Heart left ventricle (tissue), 16 donors: ENCODE measurements around the gene PRKCH. TPM values are rescaled to one million over a fixed set of nuclear protein-coding genes. Genes with fewer than 3 reads are reported as not detected.
A peak's percentile ranks its signal among the peaks of the same experiment; 100 is the strongest.

Experiments
- ATAC-seq, 4 donors: fragments of 200-7000 bp; cut with Tn5 transposase; one replicate each; pipeline ENCODE4 v1.9.1; 2020 to 2022; ENCODE audit warnings: moderate library complexity in 4 of 4, mild to moderate bottlenecking in 3 of 4, moderate number of reproducible peaks in 1 of 4
- DNase-seq, 5 donors: peaks; one replicate each; pipeline ENCODE4 v3.0.0-alpha.2; 2020
- H3K27ac ChIP-seq, 12 donors: fragments of 200-600 bp; sonication (generic) in 4 of 12; one replicate each; pipeline versions ENCODE4 v1.5.0 to v1.8.0; 2016 to 2022; ENCODE audit warnings: mild to moderate bottlenecking in 2 of 12
- H3K27me3 ChIP-seq, 9 donors: fragments of 200-600 bp; sonication (generic) in 2 of 9; one replicate each; pipeline versions ENCODE4 v1.5.1 to v1.8.0; 2016 to 2022; ENCODE audit warnings: mild to moderate bottlenecking in 3 of 9
- H3K36me3 ChIP-seq, 9 donors: fragments of 200-600 bp; sonication (generic) in 2 of 9; one replicate each; pipeline versions ENCODE4 v1.5.0 to v1.8.0; 2018 to 2022; ENCODE audit warnings: mild to moderate bottlenecking in 2 of 9
- H3K4me1 ChIP-seq, 12 donors: fragments of 200-600 bp; sonication (generic) in 4 of 12; one replicate each; pipeline versions ENCODE4 v1.5.0 to v1.8.0; 2016 to 2022; ENCODE audit warnings: mild to moderate bottlenecking in 3 of 12
- H3K4me3 ChIP-seq, 12 donors: fragments of 200-600 bp; sonication (generic) in 4 of 12; one replicate each; pipeline versions ENCODE4 v1.5.0 to v1.8.0; 2017 to 2022; ENCODE audit warnings: mild to moderate bottlenecking in 9 of 12, moderate library complexity in 4 of 12
- H3K9me3 ChIP-seq, 12 donors: fragments of 200-600 bp; sonication (generic) in 4 of 12; one replicate each; pipeline versions ENCODE4 v1.5.0 to v1.8.0; 2016 to 2022; ENCODE audit warnings: mild to moderate bottlenecking in 1 of 12
- POLR2A ChIP-seq, 2 donors: fragments of 450-650 bp; IDR thresholded peaks; one replicate each; pipeline ENCODE4 v1.6.1; 2017; ENCODE audit warnings: antibody characterized with exemption in 2 of 2, mild to moderate bottlenecking in 2 of 2, moderate library complexity in 2 of 2
- WGBS, 4 donors: extraction: QIAGEN DNeasy Blood & Tissue Kit in 2 of 4; methylation state at CpG; one replicate each; pipeline versions ENCODE4 v1.1.5 to v1.1.7; 2013 to 2018; 5-methylcytosine and 5-hydroxymethylcytosine counted together
- intact Hi-C, 10 donors: fragments of 100-400 bp; cut with DNase I; formaldehyde crosslinking; loops; one replicate each; pipeline versions ENCODE4 v1.11.1 to v1.14.2; 2022
- polyA plus RNA-seq, 2 donors: library from polyadenylated mRNA; stranded (reverse); fragments of 200-250 nt; gene quantifications; one replicate each; pipeline ENCODE4 v1.2.3, GENCODE V29; 2013
- total RNA-seq, 9 donors: library from RNA; depleted of rRNA in 2 of 9; stranded (reverse); fragments of >200 nt in 2 of 9; fragmentation: NEBNext Ultra II Directional in 3 of 9; extraction: Animal tissue kit (Norgen Biotek cat#: 25700) in 3 of 9; gene quantifications; one replicate each; pipeline versions ENCODE4 v1.1.0 to v1.2.4, GENCODE V29; 2016 to 2023
- TF ChIP-seq, protein P1 (sequence below), 12 donors: fragments of 200-600 bp; sonication (generic) in 4 of 12; IDR thresholded peaks; one replicate each; pipeline versions ENCODE4 v1.5.0 to v1.8.0; 2018 to 2022; ENCODE audit warnings: antibody characterized with exemption in 12 of 12, mild to moderate bottlenecking in 5 of 12
- donor health status: ischemic (EF 13 %, LVEDD 7.1; RV severe dilation, severe dysfunction).
- donor health status: healthy with polysubstance abuse.
- donor health status: DM: no; HTN: yes; CAD: no.
- donor health status: DM: no; HTN: no; CAD: no.
- donor health status: ischemic (EF 25% LVEDD 6.9; RV normal size, moderate dysfunction).
- donor health status: ischemic (EF 25% LVEDD 5.7; RV mildly dilated, moderate dysfunction).
- donor health status: healthy.
- donor health status: DM: yes; HTN: yes; CAD: no.
- donor health status: ischemic (EF 35%, LVEDD 5.7; RV mildly dilated, moderate dysfunction).
- donor health status: nonischemic (EF 11% LVEDD 7.7; RV severe dilation, severe dysfunction).
- donor health status: DM: yes; HTN: yes; CAD: no.
- donor health status: PGD.
- donor health status: ischemic (EF 29% LVEDD 5.4; RV normal size, mild dysfunction).
- donor health status: nonischemic (EF 23%, LVEDD 6.1; RV moderate dilation, normal function).

The PRKCH gene
- total and polyA plus RNA-seq, 11 donors, result 6.1 to 49.2 (median 21.7) TPM

DNA sequence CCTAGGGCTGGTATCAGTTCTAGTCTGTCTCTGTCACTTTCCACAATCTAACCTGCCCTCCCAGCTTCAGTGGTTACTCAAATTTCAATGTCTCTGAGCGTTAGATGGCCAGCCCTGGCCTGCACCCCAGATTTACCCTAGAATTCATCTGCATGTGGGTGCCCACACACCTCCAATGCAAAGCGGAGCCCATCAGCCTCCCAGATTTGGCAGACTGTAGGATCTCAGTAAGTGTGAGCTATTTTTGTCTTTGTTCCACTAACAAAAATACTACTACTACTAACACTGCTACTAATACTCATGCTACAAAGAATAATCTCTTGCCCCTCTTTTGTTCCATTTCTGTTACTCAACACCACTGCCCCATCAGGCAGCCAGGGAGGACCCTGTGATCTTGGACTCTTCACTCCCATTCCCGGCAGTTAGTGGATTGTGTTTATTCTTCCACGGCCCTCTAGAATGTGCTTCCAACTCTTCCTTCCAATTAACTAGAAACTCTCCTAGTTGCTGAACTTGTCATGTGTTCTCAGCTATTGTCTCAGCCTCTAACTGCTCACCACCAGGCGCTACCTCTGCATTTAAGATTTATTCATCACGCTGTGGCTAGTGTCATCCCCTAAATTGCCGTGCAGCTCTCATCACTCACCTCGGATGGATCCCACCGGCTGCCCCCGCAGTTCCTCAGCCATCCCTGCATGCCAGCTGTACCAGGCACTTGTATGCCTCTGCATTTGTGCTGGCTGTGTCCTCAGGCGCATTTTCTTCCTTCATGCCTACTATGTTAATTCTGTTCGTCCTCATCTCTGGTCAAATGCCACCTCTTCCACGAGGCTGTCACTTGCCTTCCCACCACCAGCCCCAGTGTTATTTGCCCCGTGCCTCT, 223.3 kb downstream of the PRKCH start:
- Histone ChIP-seq H3K36me3 (peaks cover 0 to 36% (median 16%) of the 10 kb centered on the region in 9 donors), H3K4me1 (peaks cover 6 to 70% (median 46%) of the 10 kb centered on the region in 12 donors), H3K9me3 (no peaks in the 10 kb centered on the region), H3K27ac (peak overlapping the region; percentile 13 to 78 (median 68)), H3K4me3 (no peak overlapping the region), H3K27me3 (no peaks in the 10 kb centered on the region)
- WGBS, 4 donors, result 64 to 72% (median 68%) methylated on average over 14 of the region's 14 CpGs
- DNase-seq (no peak), ATAC-seq (peak; percentile 62 to 76 (median 70))
- intact Hi-C loops, result loop anchor here in 2 of 10 donors (5.0 to 10.0 kb wide), 2 partner anchors 67 to 70 kb away; no protein-coding TSS in a partner anchor
- no peak for TF ChIP-seq POLR2A (IDR thresholded peaks at IDR 0.05)
- TF ChIP-seq, protein P1, sequence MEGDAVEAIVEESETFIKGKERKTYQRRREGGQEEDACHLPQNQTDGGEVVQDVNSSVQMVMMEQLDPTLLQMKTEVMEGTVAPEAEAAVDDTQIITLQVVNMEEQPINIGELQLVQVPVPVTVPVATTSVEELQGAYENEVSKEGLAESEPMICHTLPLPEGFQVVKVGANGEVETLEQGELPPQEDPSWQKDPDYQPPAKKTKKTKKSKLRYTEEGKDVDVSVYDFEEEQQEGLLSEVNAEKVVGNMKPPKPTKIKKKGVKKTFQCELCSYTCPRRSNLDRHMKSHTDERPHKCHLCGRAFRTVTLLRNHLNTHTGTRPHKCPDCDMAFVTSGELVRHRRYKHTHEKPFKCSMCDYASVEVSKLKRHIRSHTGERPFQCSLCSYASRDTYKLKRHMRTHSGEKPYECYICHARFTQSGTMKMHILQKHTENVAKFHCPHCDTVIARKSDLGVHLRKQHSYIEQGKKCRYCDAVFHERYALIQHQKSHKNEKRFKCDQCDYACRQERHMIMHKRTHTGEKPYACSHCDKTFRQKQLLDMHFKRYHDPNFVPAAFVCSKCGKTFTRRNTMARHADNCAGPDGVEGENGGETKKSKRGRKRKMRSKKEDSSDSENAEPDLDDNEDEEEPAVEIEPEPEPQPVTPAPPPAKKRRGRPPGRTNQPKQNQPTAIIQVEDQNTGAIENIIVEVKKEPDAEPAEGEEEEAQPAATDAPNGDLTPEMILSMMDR (IDR thresholded peaks at IDR 0.05), result no peak

- Histone ChIP-seq H3K27me3 (no peaks in the 10 kb centered on the region), H3K4me3 (no peak overlapping the region), H3K36me3 (peaks cover 0 to 35% (median 21%) of the 10 kb centered on the region in 9 donors), H3K9me3 (no peaks in the 10 kb centered on the region), H3K4me1 (peaks cover 6 to 70% (median 46%) of the 10 kb centered on the region in 12 donors), H3K27ac (peak overlapping the region in 7 of 12 donors; percentile 50 to 78 (median 72))
- intact Hi-C loops, result loop anchor here in 2 of 10 donors (2.0 to 10.0 kb wide), 2 partner anchors 19 to 71 kb away; no protein-coding TSS in a partner anchor
- TF ChIP-seq, protein P1 (IDR thresholded peaks at IDR 0.05), result no peak
- no peak for TF ChIP-seq POLR2A (IDR thresholded peaks at IDR 0.05)
- 54 to 72% (median 58%) methylated on average over 7 of the region's 7 CpGs for WGBS, 4 donors
- ATAC-seq (peak in 3 of 4 donors; percentile 29 to 56 (median 54)), DNase-seq (peak in 1 of 5 donors; percentile 39)
Observed at GRCh38 chr14:61545726-61546455, 224.5 kb downstream of the PRKCH start.

DNA sequence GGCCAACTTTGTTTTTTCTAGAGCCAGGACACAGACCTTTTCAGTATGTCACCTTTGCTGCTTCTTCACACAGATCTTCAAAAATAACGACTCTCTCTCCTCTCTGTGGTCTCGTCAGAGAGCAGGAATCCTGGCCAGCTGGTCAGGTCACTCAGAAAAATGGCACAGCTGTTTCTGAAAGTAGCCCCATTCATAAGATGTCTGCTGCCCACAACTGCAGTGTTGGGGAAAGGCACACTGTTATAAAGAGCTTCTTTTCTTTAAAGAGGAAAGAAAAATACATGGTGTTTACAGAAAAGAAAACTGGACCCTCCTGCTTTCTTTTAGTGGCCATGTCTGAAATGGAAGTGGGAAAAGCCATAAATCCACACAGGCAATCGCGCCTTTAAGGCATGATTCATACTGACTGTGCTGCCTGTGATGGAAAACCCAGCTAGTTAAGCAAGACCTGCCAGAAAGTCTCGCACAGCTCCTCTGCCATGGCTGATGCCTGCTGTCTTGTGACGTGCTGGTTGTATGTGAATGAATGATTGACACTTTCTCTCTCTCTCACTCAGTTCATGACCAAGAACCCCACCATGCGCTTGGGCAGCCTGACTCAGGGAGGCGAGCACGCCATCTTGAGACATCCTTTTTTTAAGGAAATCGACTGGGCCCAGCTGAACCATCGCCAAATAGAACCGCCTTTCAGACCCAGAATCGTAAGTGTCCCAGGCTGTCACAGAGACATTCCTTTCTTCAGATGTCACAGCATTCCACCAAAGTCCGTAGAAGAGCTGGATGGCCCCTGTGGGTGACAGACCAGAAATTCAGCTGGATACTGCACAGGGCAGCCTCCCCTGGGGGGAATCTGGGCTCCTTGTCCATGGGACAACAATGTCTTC, 226.0 kb downstream of the PRKCH start:
- 67 to 74% (median 69%) methylated on average over 14 of the region's 14 CpGs for WGBS, 4 donors

More for the DNA sequence above, 226.0 kb downstream of the PRKCH start:
- peak in 1 of 4 donors; percentile 32 for ATAC-seq
- peak overlapping the region in 4 of 12 donors; percentile 1 to 48 (median 43) for H3K27ac ChIP-seq
- H3K4me3 ChIP-seq, result no peak overlapping the region
- intact Hi-C loops, result loop anchor here in 2 of 10 donors (2.0 to 10.0 kb wide), 2 partner anchors 17 to 73 kb away; no protein-coding TSS in a partner anchor
- no peaks in the 10 kb centered on the region for H3K9me3 ChIP-seq
- peak in 1 of 5 donors; percentile 40 for DNase-seq
- peaks cover 0 to 43% (median 23%) of the 10 kb centered on the region in 9 donors for H3K36me3 ChIP-seq
- H3K4me1 ChIP-seq, result peaks cover 6 to 84% (median 47%) of the 10 kb centered on the region in 12 donors
- TF ChIP-seq POLR2A (IDR thresholded peaks at IDR 0.05), result no peak
- TF ChIP-seq, protein P1 (IDR thresholded peaks at IDR 0.05), result no peak
- no peaks in the 10 kb centered on the region for H3K27me3 ChIP-seq
